OCI-LY1 (cell line): ENCODE results near the gene OR2S2.

Experiments
- EZH2 ChIP-seq: fragments of 200-600 bp; sonication (generic), shearing (Covaris generic); IDR thresholded peaks from 2 replicates; pipeline ENCODE4 v1.8.0; 2017; ENCODE audit warnings: borderline replicate concordance, mixed run types, mild to moderate bottlenecking, antibody characterized with exemption, low read length, moderate library complexity, mixed read lengths
- TF ChIP-seq, protein P1 (sequence below): fragments of 200-600 bp; sonication (generic), shearing (Covaris generic); IDR thresholded peaks from 2 replicates; pipeline ENCODE4 v1.5.1; 2017; ENCODE audit warnings: mild to moderate bottlenecking, antibody characterized with exemption, low read length, moderate library complexity, mixed read lengths

DNA sequence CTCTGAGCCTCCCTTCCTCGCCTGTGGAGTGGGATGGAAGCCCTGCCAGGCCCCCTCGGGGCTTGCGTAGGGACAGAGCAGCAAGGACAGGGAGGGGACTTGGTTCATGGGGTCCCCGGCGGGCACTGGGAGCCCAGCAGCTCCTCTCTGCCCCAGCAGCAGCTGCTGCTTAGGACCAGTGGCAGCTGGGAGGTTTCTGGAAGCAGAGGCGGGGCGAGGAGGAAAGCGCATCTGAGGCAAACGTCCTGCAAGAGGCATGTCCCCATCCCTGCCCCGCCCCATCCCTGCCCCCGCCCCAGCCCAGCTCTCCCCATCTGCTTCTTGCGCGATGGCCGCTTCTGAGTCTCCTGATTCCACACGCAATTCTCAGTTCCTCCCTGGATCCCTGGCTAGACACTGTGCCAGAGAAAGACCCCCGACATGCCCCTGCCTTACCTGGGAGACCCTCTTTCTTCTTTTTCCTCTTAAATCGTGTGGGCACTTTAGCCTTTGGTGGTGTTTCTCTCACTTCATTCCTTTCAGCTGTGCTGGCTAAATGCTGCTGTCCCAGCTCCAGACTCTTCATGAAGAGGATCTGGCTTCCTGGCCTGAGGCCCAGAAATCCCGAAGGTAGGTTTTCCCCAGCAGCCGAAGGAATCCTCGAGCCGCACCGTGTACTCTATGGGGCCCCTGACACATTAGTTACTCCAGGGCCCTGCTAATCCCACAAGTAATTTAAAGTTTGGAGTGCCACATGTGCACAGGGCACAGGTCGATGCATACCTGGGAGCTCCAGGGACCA lies 4.4 kb upstream of the OR2S2 start:
- TF ChIP-seq, protein P1, sequence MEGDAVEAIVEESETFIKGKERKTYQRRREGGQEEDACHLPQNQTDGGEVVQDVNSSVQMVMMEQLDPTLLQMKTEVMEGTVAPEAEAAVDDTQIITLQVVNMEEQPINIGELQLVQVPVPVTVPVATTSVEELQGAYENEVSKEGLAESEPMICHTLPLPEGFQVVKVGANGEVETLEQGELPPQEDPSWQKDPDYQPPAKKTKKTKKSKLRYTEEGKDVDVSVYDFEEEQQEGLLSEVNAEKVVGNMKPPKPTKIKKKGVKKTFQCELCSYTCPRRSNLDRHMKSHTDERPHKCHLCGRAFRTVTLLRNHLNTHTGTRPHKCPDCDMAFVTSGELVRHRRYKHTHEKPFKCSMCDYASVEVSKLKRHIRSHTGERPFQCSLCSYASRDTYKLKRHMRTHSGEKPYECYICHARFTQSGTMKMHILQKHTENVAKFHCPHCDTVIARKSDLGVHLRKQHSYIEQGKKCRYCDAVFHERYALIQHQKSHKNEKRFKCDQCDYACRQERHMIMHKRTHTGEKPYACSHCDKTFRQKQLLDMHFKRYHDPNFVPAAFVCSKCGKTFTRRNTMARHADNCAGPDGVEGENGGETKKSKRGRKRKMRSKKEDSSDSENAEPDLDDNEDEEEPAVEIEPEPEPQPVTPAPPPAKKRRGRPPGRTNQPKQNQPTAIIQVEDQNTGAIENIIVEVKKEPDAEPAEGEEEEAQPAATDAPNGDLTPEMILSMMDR: no peak
- no peak for TF ChIP-seq EZH2
